Measurements from ENCODE around the gene RPL37A.

Gene RPL37A

GRCh38 chr2:216519154-216519762 lies 20.6 kb downstream of the RPL37A start:
- Histone ChIP-seq H2BK15ac (replicated peaks; ENCODE audit: low read depth) (no peak overlapping the region), H3K4me2 (ENCODE audit: low read length) (no peak overlapping the region), H2AK5ac (ENCODE audit: low read length) (no peak overlapping the region), H3K23ac (ENCODE audit: low read length) (no peak overlapping the region), H3K4me3 (ENCODE audit: low read length) (no peak overlapping the region), H3K27me3 (ENCODE audit: insufficient read depth, low read length, poor library complexity) (no peaks in the 10 kb centered on the region), H3K36me3 (ENCODE audit: control insufficient read depth, insufficient read depth, low read length) (no peaks in the 10 kb centered on the region), H3K79me1 (ENCODE audit: low read length) (no peaks in the 10 kb centered on the region), H2BK5ac (ENCODE audit: low read length) (no peak overlapping the region), H3K56ac (ENCODE audit: low read length) (no peak overlapping the region), H3K4ac (ENCODE audit: low read depth, low read length) (no peak overlapping the region), H3K79me2 (ENCODE audit: control insufficient read depth, insufficient read depth, low read length) (no peaks in the 10 kb centered on the region), H4K5ac (ENCODE audit: low read length) (no peak overlapping the region), H3K9ac (ENCODE audit: low read length) (no peak overlapping the region), H3K27ac (ENCODE audit: low read depth, low read length) (no peak overlapping the region), H3K18ac (ENCODE audit: low read length) (no peak overlapping the region), H3K4me1 (ENCODE audit: control insufficient read depth, low read depth, low read length) (no peaks in the 10 kb centered on the region), H2BK120ac (ENCODE audit: low read depth, low read length) (no peak overlapping the region), H4K8ac (ENCODE audit: low read depth, low read length) (no peak overlapping the region)
- peak; percentile 84 for DNase-seq
- WGBS (ENCODE audit: extremely low coverage, insufficient coverage, low lambda C conversion rate) = no CpG with 5 or more reads among the region's 3 CpGs

DNA sequence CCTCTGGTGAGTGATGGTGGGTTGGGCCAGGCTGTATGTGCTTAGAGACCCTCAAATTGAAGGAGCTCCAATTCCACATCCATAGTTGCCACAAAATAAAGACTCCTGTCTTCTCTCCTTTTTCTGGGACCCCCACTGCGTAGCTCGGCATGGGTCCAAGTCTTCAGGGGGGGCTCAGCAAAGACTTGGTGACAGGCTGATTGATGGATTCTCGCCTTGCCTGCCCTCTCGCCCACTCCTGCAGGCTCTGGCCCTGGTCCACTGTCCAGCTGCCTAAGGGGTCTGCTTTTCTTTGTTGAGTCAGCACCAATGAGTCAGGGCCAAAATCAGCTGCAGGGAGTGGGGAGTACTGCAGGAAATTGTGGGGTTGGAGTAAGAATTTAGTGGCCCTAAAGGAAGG lies 21.5 kb downstream of the RPL37A start:
- Histone ChIP-seq H3K23ac (ENCODE audit: low read length) (no peak overlapping the region), H3K79me2 (ENCODE audit: control insufficient read depth, insufficient read depth, low read length) (no peaks in the 10 kb centered on the region), H4K8ac (ENCODE audit: low read depth, low read length) (no peak overlapping the region), H3K4me3 (ENCODE audit: low read length) (no peak overlapping the region), H2BK120ac (ENCODE audit: low read depth, low read length) (no peak overlapping the region), H3K27ac (ENCODE audit: low read depth, low read length) (no peak overlapping the region), H2BK5ac (ENCODE audit: low read length) (no peak overlapping the region), H4K5ac (ENCODE audit: low read length) (no peak overlapping the region), H3K79me1 (ENCODE audit: low read length) (no peaks in the 10 kb centered on the region), H2AK5ac (ENCODE audit: low read length) (no peak overlapping the region), H3K56ac (ENCODE audit: low read length) (no peak overlapping the region), H3K27me3 (ENCODE audit: insufficient read depth, low read length, poor library complexity) (no peaks in the 10 kb centered on the region), H3K4ac (ENCODE audit: low read depth, low read length) (no peak overlapping the region), H3K36me3 (ENCODE audit: control insufficient read depth, insufficient read depth, low read length) (no peaks in the 10 kb centered on the region), H2BK15ac (replicated peaks; ENCODE audit: low read depth) (no peak overlapping the region), H3K4me2 (ENCODE audit: low read length) (no peak overlapping the region), H3K4me1 (ENCODE audit: control insufficient read depth, low read depth, low read length) (no peaks in the 10 kb centered on the region), H3K18ac (ENCODE audit: low read length) (no peak overlapping the region), H3K9ac (ENCODE audit: low read length) (no peak overlapping the region)
- no peak for DNase-seq
- WGBS (ENCODE audit: extremely low coverage, insufficient coverage, low lambda C conversion rate) = no CpG with 5 or more reads among the region's 4 CpGs

- H3K4ac ChIP-seq (ENCODE audit: low read depth, low read length) = no peak overlapping the region
Observed at GRCh38 chr2:216522892-216523502, 24.4 kb downstream of the RPL37A start.

DNA sequence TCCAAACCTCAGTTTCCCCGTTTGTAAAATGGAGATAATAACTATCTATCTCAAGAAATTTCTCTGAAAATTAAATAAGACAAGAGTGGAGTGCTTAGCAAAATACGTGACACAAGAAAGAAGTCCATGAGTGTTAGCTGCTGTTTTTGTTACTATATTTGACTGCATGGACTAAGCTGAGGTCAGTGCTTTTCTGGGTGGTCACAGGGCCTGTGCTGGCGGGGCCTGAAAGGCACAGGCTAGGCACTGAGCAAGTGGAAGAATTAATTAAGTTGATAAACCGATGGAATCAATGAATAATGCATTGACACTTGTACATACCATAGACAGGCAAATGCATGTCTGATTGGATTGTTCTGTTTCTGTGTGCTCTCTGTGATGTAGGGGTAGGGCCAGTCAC lies 27.3 kb downstream of the RPL37A start:
- no peak overlapping the region for H2BK120ac ChIP-seq (ENCODE audit: low read depth, low read length)
- no peak overlapping the region for H2BK15ac ChIP-seq (replicated peaks; ENCODE audit: low read depth)
- H3K27ac ChIP-seq (ENCODE audit: low read depth, low read length) = no peak overlapping the region
- DNase-seq = no peak
- no CpG with 5 or more reads among the region's 4 CpGs for WGBS (ENCODE audit: extremely low coverage, insufficient coverage, low lambda C conversion rate)
- H3K4me3 ChIP-seq (ENCODE audit: low read length) = no peak overlapping the region
- H3K23ac ChIP-seq (ENCODE audit: low read length) = no peak overlapping the region
- no peaks in the 10 kb centered on the region for H3K4me1 ChIP-seq (ENCODE audit: control insufficient read depth, low read depth, low read length)
- H2BK5ac ChIP-seq (ENCODE audit: low read length) = no peak overlapping the region
- H3K9ac ChIP-seq (ENCODE audit: low read length) = no peak overlapping the region
- H4K8ac ChIP-seq (ENCODE audit: low read depth, low read length) = no peak overlapping the region
- no peak overlapping the region for H3K4ac ChIP-seq (ENCODE audit: low read depth, low read length)
- H3K27me3 ChIP-seq (ENCODE audit: insufficient read depth, low read length, poor library complexity) = no peaks in the 10 kb centered on the region
- no peak overlapping the region for H3K18ac ChIP-seq (ENCODE audit: low read length)
- H4K5ac ChIP-seq (ENCODE audit: low read length) = no peak overlapping the region
- no peak overlapping the region for H3K4me2 ChIP-seq (ENCODE audit: low read length)
- H2AK5ac ChIP-seq (ENCODE audit: low read length) = no peak overlapping the region
- no peaks in the 10 kb centered on the region for H3K79me2 ChIP-seq (ENCODE audit: control insufficient read depth, insufficient read depth, low read length)
- H3K56ac ChIP-seq (ENCODE audit: low read length) = no peak overlapping the region
- no peaks in the 10 kb centered on the region for H3K79me1 ChIP-seq (ENCODE audit: low read length)
- no peaks in the 10 kb centered on the region for H3K36me3 ChIP-seq (ENCODE audit: control insufficient read depth, insufficient read depth, low read length)

More at GRCh38 chr2:216522892-216523502, 24.4 kb downstream of the RPL37A start:
- Histone ChIP-seq H3K4me3 (ENCODE audit: low read length) (no peak overlapping the region), H2BK5ac (ENCODE audit: low read length) (no peak overlapping the region), H2AK5ac (ENCODE audit: low read length) (no peak overlapping the region), H3K79me1 (ENCODE audit: low read length) (no peaks in the 10 kb centered on the region), H3K27me3 (ENCODE audit: insufficient read depth, low read length, poor library complexity) (no peaks in the 10 kb centered on the region), H4K8ac (ENCODE audit: low read depth, low read length) (no peak overlapping the region), H3K4me2 (ENCODE audit: low read length) (no peak overlapping the region), H2BK120ac (ENCODE audit: low read depth, low read length) (no peak overlapping the region), H3K9ac (ENCODE audit: low read length) (no peak overlapping the region), H3K27ac (ENCODE audit: low read depth, low read length) (no peak overlapping the region), H3K4me1 (ENCODE audit: control insufficient read depth, low read depth, low read length) (no peaks in the 10 kb centered on the region), H3K36me3 (ENCODE audit: control insufficient read depth, insufficient read depth, low read length) (no peaks in the 10 kb centered on the region), H2BK15ac (replicated peaks; ENCODE audit: low read depth) (no peak overlapping the region), H4K5ac (ENCODE audit: low read length) (no peak overlapping the region), H3K23ac (ENCODE audit: low read length) (no peak overlapping the region), H3K79me2 (ENCODE audit: control insufficient read depth, insufficient read depth, low read length) (no peaks in the 10 kb centered on the region), H3K18ac (ENCODE audit: low read length) (no peak overlapping the region), H3K56ac (ENCODE audit: low read length) (no peak overlapping the region)
- WGBS (ENCODE audit: extremely low coverage, insufficient coverage, low lambda C conversion rate) = no CpG with 5 or more reads among the region's 1 CpG
- DNase-seq = no peak

DNA sequence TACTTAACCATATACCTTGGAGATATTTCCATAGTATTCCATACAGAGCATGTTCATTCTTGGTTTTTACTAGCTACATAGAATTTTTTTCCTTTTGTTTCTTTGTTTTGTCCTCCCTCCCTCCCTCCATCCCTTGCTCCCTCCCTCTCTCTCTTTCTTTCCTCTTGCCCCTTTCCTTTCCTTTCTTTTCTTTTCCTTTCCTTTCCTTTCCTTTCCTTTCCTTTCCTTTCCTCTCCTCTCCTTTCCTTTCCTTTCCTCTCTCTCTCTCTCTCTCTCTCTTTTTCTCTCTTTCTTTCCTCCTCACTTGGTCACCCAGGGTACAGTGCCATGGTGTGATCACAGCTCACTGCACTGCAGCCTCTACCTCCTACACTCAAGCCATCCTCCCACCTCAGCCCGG lies 28.3 kb downstream of the RPL37A start:
- no peak overlapping the region for H2BK5ac ChIP-seq (ENCODE audit: low read length)
- H4K8ac ChIP-seq (ENCODE audit: low read depth, low read length) = no peak overlapping the region
- H3K27me3 ChIP-seq (ENCODE audit: insufficient read depth, low read length, poor library complexity) = no peaks in the 10 kb centered on the region
- H3K79me1 ChIP-seq (ENCODE audit: low read length) = no peaks in the 10 kb centered on the region
- WGBS (ENCODE audit: extremely low coverage, insufficient coverage, low lambda C conversion rate) = no CpG with 5 or more reads among the region's 1 CpG
- no peak overlapping the region for H3K4me2 ChIP-seq (ENCODE audit: low read length)
- no peak overlapping the region for H3K4me3 ChIP-seq (ENCODE audit: low read length)
- no peak overlapping the region for H3K56ac ChIP-seq (ENCODE audit: low read length)
- DNase-seq = no peak
- H2AK5ac ChIP-seq (ENCODE audit: low read length) = no peak overlapping the region
- no peak overlapping the region for H3K9ac ChIP-seq (ENCODE audit: low read length)
- H2BK15ac ChIP-seq (replicated peaks; ENCODE audit: low read depth) = no peak overlapping the region
- H3K4ac ChIP-seq (ENCODE audit: low read depth, low read length) = no peak overlapping the region
- no peak overlapping the region for H3K27ac ChIP-seq (ENCODE audit: low read depth, low read length)
- no peak overlapping the region for H4K5ac ChIP-seq (ENCODE audit: low read length)
- H3K36me3 ChIP-seq (ENCODE audit: control insufficient read depth, insufficient read depth, low read length) = no peaks in the 10 kb centered on the region
- H2BK120ac ChIP-seq (ENCODE audit: low read depth, low read length) = no peak overlapping the region
- H3K18ac ChIP-seq (ENCODE audit: low read length) = no peak overlapping the region
- H3K23ac ChIP-seq (ENCODE audit: low read length) = no peak overlapping the region
- no peaks in the 10 kb centered on the region for H3K4me1 ChIP-seq (ENCODE audit: control insufficient read depth, low read depth, low read length)
- H3K79me2 ChIP-seq (ENCODE audit: control insufficient read depth, insufficient read depth, low read length) = no peaks in the 10 kb centered on the region

DNA sequence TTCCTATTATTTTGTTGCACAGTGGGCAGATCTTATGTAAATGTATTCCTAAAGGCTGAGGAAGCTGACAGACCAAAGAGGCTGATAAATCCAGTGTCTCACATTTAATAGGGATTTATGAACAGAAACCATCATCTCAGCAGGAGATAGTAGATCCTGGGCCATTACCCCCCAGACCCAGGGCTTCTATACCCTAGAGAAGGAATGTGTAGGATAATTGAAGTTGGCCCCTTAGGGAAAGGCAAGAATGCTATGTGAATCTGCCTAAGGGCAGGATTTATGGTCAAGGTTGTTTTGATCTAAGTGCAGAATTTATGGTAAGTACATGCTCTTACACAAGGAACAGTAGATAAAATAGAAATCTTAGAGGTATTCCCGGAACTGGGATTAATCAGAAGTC lies 29.0 kb downstream of the RPL37A start:
- Histone ChIP-seq H3K23ac (ENCODE audit: low read length) (no peak overlapping the region), H2BK120ac (ENCODE audit: low read depth, low read length) (no peak overlapping the region), H2AK5ac (ENCODE audit: low read length) (no peak overlapping the region), H2BK5ac (ENCODE audit: low read length) (no peak overlapping the region), H3K56ac (ENCODE audit: low read length) (no peak overlapping the region), H3K36me3 (ENCODE audit: control insufficient read depth, insufficient read depth, low read length) (no peaks in the 10 kb centered on the region), H3K27me3 (ENCODE audit: insufficient read depth, low read length, poor library complexity) (no peaks in the 10 kb centered on the region), H3K27ac (ENCODE audit: low read depth, low read length) (no peak overlapping the region), H3K4ac (ENCODE audit: low read depth, low read length) (no peak overlapping the region), H3K79me2 (ENCODE audit: control insufficient read depth, insufficient read depth, low read length) (no peaks in the 10 kb centered on the region), H3K18ac (ENCODE audit: low read length) (no peak overlapping the region), H2BK15ac (replicated peaks; ENCODE audit: low read depth) (no peak overlapping the region), H4K5ac (ENCODE audit: low read length) (no peak overlapping the region), H3K9ac (ENCODE audit: low read length) (no peak overlapping the region), H3K4me1 (ENCODE audit: control insufficient read depth, low read depth, low read length) (no peaks in the 10 kb centered on the region), H3K79me1 (ENCODE audit: low read length) (no peaks in the 10 kb centered on the region), H4K8ac (ENCODE audit: low read depth, low read length) (no peak overlapping the region), H3K4me3 (ENCODE audit: low read length) (no peak overlapping the region), H3K4me2 (ENCODE audit: low read length) (no peak overlapping the region)
- DNase-seq = no peak
- WGBS (ENCODE audit: extremely low coverage, insufficient coverage, low lambda C conversion rate) = no CpG with 5 or more reads among the region's 1 CpG

All from mesendoderm (in vitro differentiated cells).